ENCODE data around the gene SERTM2. TPM values are rescaled to one million over a fixed set of nuclear protein-coding genes. Genes with fewer than 3 reads are reported as not detected.
A peak's percentile ranks its signal among the peaks of the same experiment; 100 is the strongest.

SERTM2 gene
- not detected for total RNA-seq

GRCh38 chrX:111511477-111511876, at the start of gene SERTM2:
TSS of gene SERTM2 (plus strand) at chrX:111511645. CDS start at chrX:111518858, 7,213 bp downstream.
- ChIA-PET POLR2A (no interaction called here), CTCF (no interaction called here)
- intact Hi-C loops (cut with DNase I, micrococcal nuclease) = no loop called here
- Mint-ChIP-seq H3K9me3 (ENCODE audit: low read depth) (no peaks in the 10 kb centered on the region), H3K4me3 (no peak within 1 kb of the TSS), H3K27me3 (peaks cover 2% of the 10 kb centered on the region), H3K36me3 (ENCODE audit: low read depth) (no peaks in the 10 kb centered on the region), H3K4me1 (no peaks in the 10 kb centered on the region), H3K27ac (no peak within 1 kb of the TSS)
- ATAC-seq (no peak), DNase-seq (peak; percentile 2)

GRCh38 chrX:111465669-111466068, 45.8 kb upstream of the SERTM2 start:
- Mint-ChIP-seq H3K4me1 (no peaks in the 10 kb centered on the region), H3K27me3 (no peaks in the 10 kb centered on the region)

GRCh38 chrX:111467896-111468295, 43.5 kb upstream of the SERTM2 start:
- Mint-ChIP-seq H3K4me3 (no peak overlapping the region), H3K36me3 (ENCODE audit: low read depth) (no peaks in the 10 kb centered on the region), H3K27me3 (no peaks in the 10 kb centered on the region), H3K9me3 (ENCODE audit: low read depth) (no peaks in the 10 kb centered on the region), H3K27ac (no peak overlapping the region), H3K4me1 (no peaks in the 10 kb centered on the region)
- ATAC-seq (no peak), DNase-seq (no peak)
- ChIA-PET POLR2A (no interaction called here), CTCF (no interaction called here)
- intact Hi-C loops (cut with DNase I, micrococcal nuclease) = no loop called here

More at GRCh38 chrX:111465669-111466068, 45.8 kb upstream of the SERTM2 start:
- intact Hi-C loops (cut with DNase I, micrococcal nuclease) = no loop called here
- CTCF ChIA-PET = no interaction called here
- DNase-seq (no peak), ATAC-seq (no peak)
- Mint-ChIP-seq H3K36me3 (ENCODE audit: low read depth) (no peaks in the 10 kb centered on the region), H3K27ac (no peak overlapping the region), H3K4me3 (no peak overlapping the region), H3K9me3 (ENCODE audit: low read depth) (no peaks in the 10 kb centered on the region)
- POLR2A ChIA-PET = no interaction called here

- no peak overlapping the region for H3K4me3 Mint-ChIP-seq
- H3K9me3 Mint-ChIP-seq (ENCODE audit: low read depth) = no peaks in the 10 kb centered on the region
- ChIA-PET CTCF (no interaction called here), POLR2A (no interaction called here)
- no peaks in the 10 kb centered on the region for H3K4me1 Mint-ChIP-seq
- intact Hi-C loops (cut with DNase I, micrococcal nuclease) = no loop called here
- H3K27me3 Mint-ChIP-seq = no peaks in the 10 kb centered on the region
- no peak overlapping the region for H3K27ac Mint-ChIP-seq
- DNase-seq = no peak
- no peak for ATAC-seq
- no peaks in the 10 kb centered on the region for H3K36me3 Mint-ChIP-seq (ENCODE audit: low read depth)
These were observed 40.6 kb upstream of the SERTM2 start for GRCh38 chrX:111470681-111471403.

GRCh38 chrX:111481896-111482295, 29.5 kb upstream of the SERTM2 start:
- ChIA-PET POLR2A (no interaction called here), CTCF (no interaction called here)
- no peak overlapping the region for H3K4me3 Mint-ChIP-seq
- intact Hi-C loops (cut with DNase I, micrococcal nuclease) = no loop called here
- H3K36me3 Mint-ChIP-seq (ENCODE audit: low read depth) = no peaks in the 10 kb centered on the region
- DNase-seq (no peak), ATAC-seq (no peak)
- no peak overlapping the region for H3K27ac Mint-ChIP-seq
- H3K9me3 Mint-ChIP-seq (ENCODE audit: low read depth) = no peaks in the 10 kb centered on the region
- H3K27me3 Mint-ChIP-seq = no peaks in the 10 kb centered on the region
- H3K4me1 Mint-ChIP-seq = no peaks in the 10 kb centered on the region

- Mint-ChIP-seq H3K27ac (no peak overlapping the region), H3K4me1 (no peaks in the 10 kb centered on the region), H3K36me3 (ENCODE audit: low read depth) (no peaks in the 10 kb centered on the region), H3K9me3 (ENCODE audit: low read depth) (no peaks in the 10 kb centered on the region), H3K27me3 (peaks cover 2% of the 10 kb centered on the region), H3K4me3 (no peak overlapping the region)
- DNase-seq (no peak), ATAC-seq (no peak)
- ChIA-PET POLR2A (no interaction called here), CTCF (no interaction called here)
- intact Hi-C loops (cut with DNase I, micrococcal nuclease) = no loop called here
These were observed 28.3 kb upstream of the SERTM2 start for GRCh38 chrX:111483135-111483534.

GRCh38 chrX:111483881-111484280, 27.6 kb upstream of the SERTM2 start:
- Mint-ChIP-seq H3K36me3 (ENCODE audit: low read depth) (no peaks in the 10 kb centered on the region), H3K4me3 (no peak overlapping the region), H3K27ac (no peak overlapping the region), H3K4me1 (no peaks in the 10 kb centered on the region), H3K27me3 (peaks cover 2% of the 10 kb centered on the region), H3K9me3 (ENCODE audit: low read depth) (no peaks in the 10 kb centered on the region)
- DNase-seq (no peak), ATAC-seq (no peak)
- POLR2A ChIA-PET = no interaction called here
- intact Hi-C loops (cut with DNase I, micrococcal nuclease) = no loop called here
- CTCF ChIA-PET = no interaction called here

GRCh38 chrX:111490688-111491087, 20.8 kb upstream of the SERTM2 start:
- Mint-ChIP-seq H3K27me3 (peaks cover 3% of the 10 kb centered on the region), H3K4me1 (no peaks in the 10 kb centered on the region), H3K27ac (no peak overlapping the region), H3K4me3 (no peak overlapping the region), H3K9me3 (ENCODE audit: low read depth) (no peaks in the 10 kb centered on the region), H3K36me3 (ENCODE audit: low read depth) (no peaks in the 10 kb centered on the region)
- DNase-seq (no peak), ATAC-seq (no peak)
- POLR2A ChIA-PET = no interaction called here
- intact Hi-C loops (cut with DNase I, micrococcal nuclease) = no loop called here
- CTCF ChIA-PET = no interaction called here

GRCh38 chrX:111492085-111492484, 19.4 kb upstream of the SERTM2 start:
- intact Hi-C loops (cut with DNase I, micrococcal nuclease) = no loop called here
- no peaks in the 10 kb centered on the region for H3K4me1 Mint-ChIP-seq
- no peak for DNase-seq
- ChIA-PET POLR2A (no interaction called here), CTCF (no interaction called here)
- no peak for ATAC-seq
- H3K9me3 Mint-ChIP-seq (ENCODE audit: low read depth) = no peaks in the 10 kb centered on the region
- H3K27ac Mint-ChIP-seq = no peak overlapping the region
- peaks cover 3% of the 10 kb centered on the region for H3K27me3 Mint-ChIP-seq
- no peak overlapping the region for H3K4me3 Mint-ChIP-seq
- H3K36me3 Mint-ChIP-seq (ENCODE audit: low read depth) = no peaks in the 10 kb centered on the region

- CTCF ChIA-PET = no interaction called here
- H3K4me3 Mint-ChIP-seq = no peak overlapping the region
- ATAC-seq (no peak), DNase-seq (no peak)
- no peaks in the 10 kb centered on the region for H3K4me1 Mint-ChIP-seq
- no peaks in the 10 kb centered on the region for H3K27me3 Mint-ChIP-seq
- no peaks in the 10 kb centered on the region for H3K36me3 Mint-ChIP-seq (ENCODE audit: low read depth)
- POLR2A ChIA-PET = no interaction called here
- no peaks in the 10 kb centered on the region for H3K9me3 Mint-ChIP-seq (ENCODE audit: low read depth)
- intact Hi-C loops (cut with DNase I, micrococcal nuclease) = no loop called here
- no peak overlapping the region for H3K27ac Mint-ChIP-seq
These were observed 12.8 kb upstream of the SERTM2 start for GRCh38 chrX:111498538-111499103.

- Mint-ChIP-seq H3K4me3 (no peak overlapping the region), H3K4me1 (no peaks in the 10 kb centered on the region), H3K27ac (no peak overlapping the region), H3K36me3 (ENCODE audit: low read depth) (no peaks in the 10 kb centered on the region), H3K27me3 (no peaks in the 10 kb centered on the region), H3K9me3 (ENCODE audit: low read depth) (no peaks in the 10 kb centered on the region)
- POLR2A ChIA-PET = no interaction called here
- CTCF ChIA-PET = no interaction called here
- DNase-seq (no peak), ATAC-seq (no peak)
- intact Hi-C loops (cut with DNase I, micrococcal nuclease) = no loop called here
These were observed 7.9 kb upstream of the SERTM2 start for GRCh38 chrX:111503485-111503993.

GRCh38 chrX:111504941-111505340, 6.5 kb upstream of the SERTM2 start:
- Mint-ChIP-seq H3K4me3 (no peak overlapping the region), H3K9me3 (ENCODE audit: low read depth) (no peaks in the 10 kb centered on the region), H3K27me3 (no peaks in the 10 kb centered on the region), H3K4me1 (no peaks in the 10 kb centered on the region), H3K27ac (no peak overlapping the region), H3K36me3 (ENCODE audit: low read depth) (no peaks in the 10 kb centered on the region)
- intact Hi-C loops (cut with DNase I, micrococcal nuclease) = no loop called here
- POLR2A ChIA-PET = no interaction called here
- ATAC-seq = no peak
- no peak for DNase-seq
- CTCF ChIA-PET = no interaction called here
